22Rv1 (cell line): ENCODE measurements around the gene SBK2.

Experiments used
- CTCF ChIP-seq: fragments of 450-650 bp; IDR thresholded peaks from 2 replicates; pipeline ENCODE4 v1.5.1; 2017; ENCODE audit warnings: mild to moderate bottlenecking
- ZFX ChIP-seq: fragments of 450-650 bp; IDR thresholded peaks from 2 replicates; pipeline ENCODE4 v1.6.1; 2017; ENCODE audit warnings: antibody characterized with exemption, borderline replicate concordance

- no peak for TF ChIP-seq CTCF
- TF ChIP-seq ZFX = no peak
Measured at GRCh38 chr19:55528030-55528803, 8.7 kb downstream of the SBK2 start.
